Measurements from ENCODE around the gene RPS8.
A peak's percentile ranks its signal among the peaks of the same experiment; 100 is the strongest.
"Not testable (repeated sequence)": the region's sequence is repeated elsewhere in the genome, so short reads cannot be mapped to it uniquely, and the experiment has no call there.

The RPS8 gene

DNA sequence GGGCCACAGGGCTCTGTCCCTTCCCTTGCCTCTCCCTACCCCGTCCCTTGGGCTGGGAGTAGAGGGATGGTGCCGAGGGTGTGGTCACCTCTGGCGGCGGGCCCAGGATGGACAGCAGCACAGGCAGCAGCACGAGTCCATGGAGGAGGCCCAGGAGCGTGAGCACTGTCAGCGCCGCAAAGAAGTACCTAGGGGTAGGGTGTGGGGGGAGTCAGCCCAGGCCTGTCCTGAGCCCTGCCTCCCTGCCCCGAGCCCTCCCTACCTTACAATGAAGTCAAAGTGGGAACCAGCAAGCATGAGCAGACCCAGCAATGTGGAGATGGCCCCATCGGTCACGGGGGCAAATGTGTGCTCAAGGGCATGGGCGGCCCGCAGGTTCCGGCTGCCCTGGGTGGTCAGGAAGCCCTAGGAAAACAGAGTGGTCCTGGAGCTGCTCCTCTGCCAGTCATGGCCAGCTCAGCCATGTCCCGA, 47.7 kb downstream of the RPS8 start:
- no peak overlapping the region for H3K4me3 ChIP-seq (ENCODE audit: low read depth, low read length)
- no CpG with 5 or more reads among the region's 15 CpGs for WGBS (ENCODE audit: extremely low coverage, insufficient coverage, insufficient read length)
- H3K14ac ChIP-seq (ENCODE audit: low read length): no peak overlapping the region
- peaks cover 6% of the 10 kb centered on the region for H3K79me2 ChIP-seq (ENCODE audit: control insufficient read depth, insufficient read depth, low read length, poor library complexity)
- H2BK120ac ChIP-seq (ENCODE audit: insufficient read depth, low read length, poor library complexity): no peak overlapping the region
- H2AK5ac ChIP-seq (ENCODE audit: low read length): no peak overlapping the region
- no peak overlapping the region for H4K12ac ChIP-seq (ENCODE audit: low read depth, low read length)
- no peak overlapping the region for H3K18ac ChIP-seq (ENCODE audit: low read length)
- H3K36me3 ChIP-seq (ENCODE audit: control insufficient read depth in 1 of 2, insufficient read depth in 2 of 2, low read length in 2 of 2): no peaks in the 10 kb centered on the region
- DNase-seq: no peak
- H3K27ac ChIP-seq (ENCODE audit: low read depth, low read length): no peak overlapping the region
- no peak overlapping the region for H2AFZ ChIP-seq (ENCODE audit: insufficient read depth, low read length, poor library complexity)
- H3K79me1 ChIP-seq (ENCODE audit: low read length): peaks cover 7% of the 10 kb centered on the region
- no peak overlapping the region for H4K8ac ChIP-seq (ENCODE audit: low read depth, low read length)
- no peak overlapping the region for H3K9ac ChIP-seq (ENCODE audit: low read length)
- H3K4me1 ChIP-seq (ENCODE audit: control insufficient read depth in 1 of 2, insufficient read depth in 2 of 2, low read length in 2 of 2): peaks cover 4 to 8% of the 10 kb centered on the region in 2 experiments
- H3K4ac ChIP-seq (ENCODE audit: low read depth, low read length): no peak overlapping the region
- no peak overlapping the region for H4K91ac ChIP-seq (ENCODE audit: low read depth, low read length)
- H2BK12ac ChIP-seq (ENCODE audit: low read length): no peak overlapping the region
- no peaks in the 10 kb centered on the region for H3K27me3 ChIP-seq (ENCODE audit: insufficient read depth, low read length)
- H3K23ac ChIP-seq (ENCODE audit: low read length): no peak overlapping the region
- H3K9me3 ChIP-seq (ENCODE audit: insufficient read depth, low read depth, low read length): no peaks in the 10 kb centered on the region
- H2BK5ac ChIP-seq (ENCODE audit: low read depth, low read length, poor library complexity): no peak overlapping the region
- H3K4me2 ChIP-seq (ENCODE audit: low read length): no peak overlapping the region

DNA sequence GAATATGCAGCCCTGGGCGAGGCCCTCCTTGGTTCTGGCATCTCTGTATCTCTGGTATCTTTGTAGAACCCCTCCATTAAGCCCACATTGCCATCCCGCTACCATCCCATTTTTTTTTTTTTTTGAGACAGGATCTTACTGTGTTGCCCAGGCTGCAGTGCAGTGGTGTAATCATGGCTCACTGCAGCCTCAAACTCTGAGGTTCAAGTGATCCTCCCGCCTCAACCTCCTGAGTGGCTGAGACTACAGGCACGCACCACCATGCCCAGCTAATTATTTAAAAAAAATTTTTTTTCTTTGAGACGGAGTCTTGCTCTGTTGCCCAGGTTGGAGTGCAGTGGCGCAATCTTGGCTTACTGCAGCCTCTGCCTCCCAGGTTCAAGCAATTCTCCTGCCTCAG, 49.1 kb downstream of the RPS8 start:
- H3K27me3 ChIP-seq (ENCODE audit: insufficient read depth, low read length); H3K79me2 ChIP-seq (ENCODE audit: control insufficient read depth, insufficient read depth, low read length, poor library complexity); H2AFZ ChIP-seq (ENCODE audit: insufficient read depth, low read length, poor library complexity); H2BK5ac ChIP-seq (ENCODE audit: low read depth, low read length, poor library complexity); H3K9me3 ChIP-seq (ENCODE audit: insufficient read depth, low read depth, low read length); H3K79me1 ChIP-seq (ENCODE audit: low read length); H3K9ac ChIP-seq (ENCODE audit: low read length); H3K14ac ChIP-seq (ENCODE audit: low read length); H4K12ac ChIP-seq (ENCODE audit: low read depth, low read length); H4K8ac ChIP-seq (ENCODE audit: low read depth, low read length); H3K36me3 ChIP-seq (ENCODE audit: control insufficient read depth in 1 of 2, insufficient read depth in 2 of 2, low read length in 2 of 2); H3K23ac ChIP-seq (ENCODE audit: low read length); H3K4me1 ChIP-seq (ENCODE audit: control insufficient read depth in 1 of 2, insufficient read depth in 2 of 2, low read length in 2 of 2); H3K4ac ChIP-seq (ENCODE audit: low read depth, low read length); H2BK12ac ChIP-seq (ENCODE audit: low read length); H4K91ac ChIP-seq (ENCODE audit: low read depth, low read length); H3K4me2 ChIP-seq (ENCODE audit: low read length); H2AK5ac ChIP-seq (ENCODE audit: low read length); DNase-seq; H3K4me3 ChIP-seq (ENCODE audit: low read depth, low read length); H2BK120ac ChIP-seq (ENCODE audit: insufficient read depth, low read length, poor library complexity); H3K18ac ChIP-seq (ENCODE audit: low read length); H3K27ac ChIP-seq (ENCODE audit: low read depth, low read length): not testable (repeated sequence)
- WGBS (ENCODE audit: extremely low coverage, insufficient coverage, insufficient read length): no CpG with 5 or more reads among the region's 6 CpGs

DNA sequence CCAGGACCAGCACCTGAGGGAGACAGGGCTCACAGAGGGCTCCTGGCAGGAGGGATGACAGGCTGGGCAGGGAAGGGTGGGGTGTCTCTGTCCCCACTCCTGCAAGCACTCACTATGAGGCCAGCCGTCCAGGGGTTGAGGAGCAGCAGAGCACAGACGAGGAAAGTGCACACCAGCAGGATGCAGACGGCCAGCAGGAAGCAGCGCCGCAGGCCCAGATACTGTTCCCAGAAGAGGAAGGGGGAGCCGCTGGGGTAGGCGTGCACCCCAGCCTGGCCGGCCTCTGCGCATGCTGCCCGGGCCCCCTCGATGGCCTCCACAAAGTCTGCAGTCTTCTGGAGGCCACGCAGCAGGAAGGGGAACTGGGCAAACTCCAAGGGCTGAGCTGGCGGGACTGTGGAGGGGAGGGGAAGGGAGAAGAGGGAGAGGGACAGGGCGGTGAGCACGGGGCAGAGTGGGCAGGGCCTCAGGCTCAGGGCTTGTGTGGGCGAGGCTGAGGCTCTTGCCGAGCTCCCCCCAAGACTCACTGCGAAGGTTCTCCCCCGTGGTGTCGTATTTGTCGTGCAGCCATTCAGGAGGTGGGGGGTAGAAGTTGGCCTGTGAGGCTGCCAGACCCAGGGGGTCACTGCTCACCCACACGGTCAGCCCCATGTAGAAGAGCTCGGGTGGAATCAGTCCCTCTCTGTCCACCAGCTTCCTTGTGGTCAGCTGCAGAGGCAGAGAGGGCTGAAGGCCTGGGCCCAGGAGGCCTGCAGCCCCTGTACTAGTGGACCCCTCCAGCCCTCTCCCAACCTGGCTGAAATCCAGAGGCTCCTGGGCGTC, 51.2 kb downstream of the RPS8 start:
- H3K36me3 ChIP-seq (ENCODE audit: control insufficient read depth in 1 of 2, insufficient read depth in 2 of 2, low read length in 2 of 2): no peaks in the 10 kb centered on the region
- H2BK5ac ChIP-seq (ENCODE audit: low read depth, low read length, poor library complexity): no peak overlapping the region
- no peak overlapping the region for H2AK5ac ChIP-seq (ENCODE audit: low read length)
- H3K9me3 ChIP-seq (ENCODE audit: insufficient read depth, low read depth, low read length): no peaks in the 10 kb centered on the region
- no peak overlapping the region for H3K18ac ChIP-seq (ENCODE audit: low read length)
- H3K27ac ChIP-seq (ENCODE audit: low read depth, low read length): no peak overlapping the region
- H4K91ac ChIP-seq (ENCODE audit: low read depth, low read length): no peak overlapping the region
- no CpG with 5 or more reads among the region's 24 CpGs for WGBS (ENCODE audit: extremely low coverage, insufficient coverage, insufficient read length)
- no peak for DNase-seq
- no peak overlapping the region for H3K4ac ChIP-seq (ENCODE audit: low read depth, low read length)
- H3K4me2 ChIP-seq (ENCODE audit: low read length): no peak overlapping the region
- no peaks in the 10 kb centered on the region for H3K79me1 ChIP-seq (ENCODE audit: low read length)
- no peak overlapping the region for H3K23ac ChIP-seq (ENCODE audit: low read length)
- no peak overlapping the region for H4K12ac ChIP-seq (ENCODE audit: low read depth, low read length)
- H2BK12ac ChIP-seq (ENCODE audit: low read length): no peak overlapping the region
- peak overlapping the region; percentile 39 for H3K9ac ChIP-seq (ENCODE audit: low read length)
- H3K4me3 ChIP-seq (ENCODE audit: low read depth, low read length): no peak overlapping the region
- no peak overlapping the region for H2AFZ ChIP-seq (ENCODE audit: insufficient read depth, low read length, poor library complexity)
- no peak overlapping the region for H2BK120ac ChIP-seq (ENCODE audit: insufficient read depth, low read length, poor library complexity)
- H3K27me3 ChIP-seq (ENCODE audit: insufficient read depth, low read length): no peaks in the 10 kb centered on the region
- H3K14ac ChIP-seq (ENCODE audit: low read length): no peak overlapping the region
- H3K4me1 ChIP-seq (ENCODE audit: control insufficient read depth in 1 of 2, insufficient read depth in 2 of 2, low read length in 2 of 2): peaks cover 0 to 4% of the 10 kb centered on the region in 2 experiments
- no peaks in the 10 kb centered on the region for H3K79me2 ChIP-seq (ENCODE audit: control insufficient read depth, insufficient read depth, low read length, poor library complexity)
- no peak overlapping the region for H4K8ac ChIP-seq (ENCODE audit: low read depth, low read length)

DNA sequence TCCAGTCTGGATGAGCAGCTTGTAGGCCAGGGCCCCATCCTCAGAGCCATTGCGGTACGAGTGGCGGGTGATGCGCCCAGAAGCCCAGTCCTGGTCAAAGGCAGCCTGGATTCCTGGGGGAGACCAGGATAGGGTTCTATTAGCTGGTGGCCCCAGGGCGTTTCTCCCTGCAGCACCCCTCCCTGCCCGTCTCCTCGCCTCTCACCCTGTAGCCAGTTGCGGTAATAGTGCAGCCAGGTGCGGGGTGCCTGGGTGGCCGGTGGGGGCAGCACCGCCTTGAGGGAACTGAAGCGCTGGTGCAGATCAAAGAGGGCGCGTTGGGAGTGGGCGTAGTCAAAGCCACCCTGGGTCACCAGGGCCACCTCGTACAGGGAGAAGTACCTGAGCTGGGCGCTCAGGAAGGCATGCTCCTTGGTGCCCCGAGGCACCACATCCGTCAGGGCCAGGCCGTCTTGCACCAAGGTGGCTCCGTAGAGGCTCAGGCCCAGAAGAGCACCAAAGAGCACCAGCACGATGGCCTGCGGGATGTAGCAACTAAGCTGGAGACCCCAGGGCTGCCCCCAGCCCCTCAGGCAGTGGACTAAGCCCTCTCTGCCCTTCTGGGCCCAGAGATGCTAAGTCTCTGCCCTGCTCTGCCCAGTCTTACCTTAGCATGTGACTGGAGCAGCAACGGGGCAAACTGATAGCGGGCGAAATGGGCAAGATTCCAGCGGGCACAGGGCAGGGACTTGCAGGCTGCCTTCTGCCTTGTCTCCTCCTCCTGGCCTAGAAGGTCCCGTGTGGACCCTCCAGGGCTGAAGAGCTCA, 52.1 kb downstream of the RPS8 start:
- H3K79me2 ChIP-seq (ENCODE audit: control insufficient read depth, insufficient read depth, low read length, poor library complexity): no peaks in the 10 kb centered on the region
- no peak overlapping the region for H2AK5ac ChIP-seq (ENCODE audit: low read length)
- H2AFZ ChIP-seq (ENCODE audit: insufficient read depth, low read length, poor library complexity): no peak overlapping the region
- no peaks in the 10 kb centered on the region for H3K27me3 ChIP-seq (ENCODE audit: insufficient read depth, low read length)
- no peak overlapping the region for H2BK12ac ChIP-seq (ENCODE audit: low read length)
- no CpG with 5 or more reads among the region's 28 CpGs for WGBS (ENCODE audit: extremely low coverage, insufficient coverage, insufficient read length)
- H4K8ac ChIP-seq (ENCODE audit: low read depth, low read length): no peak overlapping the region
- H3K79me1 ChIP-seq (ENCODE audit: low read length): no peaks in the 10 kb centered on the region
- no peak overlapping the region for H3K23ac ChIP-seq (ENCODE audit: low read length)
- H3K9me3 ChIP-seq (ENCODE audit: insufficient read depth, low read depth, low read length): no peaks in the 10 kb centered on the region
- H3K4ac ChIP-seq (ENCODE audit: low read depth, low read length): no peak overlapping the region
- H3K14ac ChIP-seq (ENCODE audit: low read length): no peak overlapping the region
- H3K18ac ChIP-seq (ENCODE audit: low read length): no peak overlapping the region
- peak in 1 of 2 donors; percentile 43 for DNase-seq
- H3K4me1 ChIP-seq (ENCODE audit: control insufficient read depth in 1 of 2, insufficient read depth in 2 of 2, low read length in 2 of 2): peaks cover 0 to 4% of the 10 kb centered on the region in 2 experiments
- no peak overlapping the region for H3K4me3 ChIP-seq (ENCODE audit: low read depth, low read length)
- H2BK5ac ChIP-seq (ENCODE audit: low read depth, low read length, poor library complexity): no peak overlapping the region
- H4K91ac ChIP-seq (ENCODE audit: low read depth, low read length): no peak overlapping the region
- no peak overlapping the region for H4K12ac ChIP-seq (ENCODE audit: low read depth, low read length)
- no peak overlapping the region for H2BK120ac ChIP-seq (ENCODE audit: insufficient read depth, low read length, poor library complexity)
- no peak overlapping the region for H3K9ac ChIP-seq (ENCODE audit: low read length)
- no peaks in the 10 kb centered on the region for H3K36me3 ChIP-seq (ENCODE audit: control insufficient read depth in 1 of 2, insufficient read depth in 2 of 2, low read length in 2 of 2)
- no peak overlapping the region for H3K27ac ChIP-seq (ENCODE audit: low read depth, low read length)
- no peak overlapping the region for H3K4me2 ChIP-seq (ENCODE audit: low read length)
